ENCODE measurements around the gene COL5A1. TPM values are rescaled to one million over a fixed set of nuclear protein-coding genes. Genes with fewer than 3 reads are reported as not detected.

Gene COL5A1
- total and polyA plus RNA-seq, 2 donors (not counting 1 experiment from before 2014, with no cell fraction given) = 72.8 to 109 TPM

DNA sequence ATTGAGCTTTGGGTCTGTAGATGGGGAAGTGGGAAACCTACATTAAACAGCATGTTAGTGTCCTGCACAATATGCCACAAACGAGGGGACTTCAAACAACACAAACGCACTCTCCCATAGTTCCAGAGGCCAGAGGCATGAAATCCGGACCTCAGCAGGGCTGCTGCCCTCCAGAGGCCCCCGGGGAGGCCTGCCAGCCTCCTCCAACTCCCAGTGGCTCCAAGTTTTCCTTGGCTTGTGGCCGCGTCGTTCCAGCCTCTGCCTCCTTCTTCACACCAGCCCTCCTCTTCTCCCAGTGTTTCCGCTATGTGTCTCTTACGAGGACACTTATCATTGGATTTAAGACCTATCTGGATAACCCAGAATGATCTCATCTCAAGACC is 13.3 kb upstream of the COL5A1 start:
- Histone ChIP-seq H4K20me1 (ENCODE audit: control insufficient read depth, extremely low read depth, insufficient read depth, low read length) (no peaks in the 10 kb centered on the region), H3K27me3 (ENCODE audit: control insufficient read depth, insufficient read depth, low read length) (no peaks in the 10 kb centered on the region), H3K79me2 (ENCODE audit: control insufficient read depth, insufficient read depth, low read length) (no peaks in the 10 kb centered on the region), H3K4me1 (ENCODE audit: control insufficient read depth, extremely low read depth, insufficient read depth, low read length) (peaks cover 8% of the 10 kb centered on the region), H3K4me2 (ENCODE audit: extremely low read depth, insufficient read depth, low read length) (no peak overlapping the region), H3K9ac (ENCODE audit: insufficient read depth, low read length) (no peak overlapping the region), H3K4me3 (replicated peaks in 1 of 4; ENCODE audit: control extremely low read depth in 1 of 4, insufficient read depth in 1 of 4, low read depth in 3 of 4, low read length in 4 of 4) (no peak overlapping the region), H3K36me3 (ENCODE audit: control insufficient read depth, insufficient read depth, low read length) (no peaks in the 10 kb centered on the region), H3K9me3 (ENCODE audit: control insufficient read depth, insufficient read depth, low read depth, low read length) (no peaks in the 10 kb centered on the region), H3K27ac (ENCODE audit: insufficient read depth, low read length) (no peak overlapping the region), H2AFZ (ENCODE audit: low read length) (no peak overlapping the region)
- TF ChIP-seq, protein P1, sequence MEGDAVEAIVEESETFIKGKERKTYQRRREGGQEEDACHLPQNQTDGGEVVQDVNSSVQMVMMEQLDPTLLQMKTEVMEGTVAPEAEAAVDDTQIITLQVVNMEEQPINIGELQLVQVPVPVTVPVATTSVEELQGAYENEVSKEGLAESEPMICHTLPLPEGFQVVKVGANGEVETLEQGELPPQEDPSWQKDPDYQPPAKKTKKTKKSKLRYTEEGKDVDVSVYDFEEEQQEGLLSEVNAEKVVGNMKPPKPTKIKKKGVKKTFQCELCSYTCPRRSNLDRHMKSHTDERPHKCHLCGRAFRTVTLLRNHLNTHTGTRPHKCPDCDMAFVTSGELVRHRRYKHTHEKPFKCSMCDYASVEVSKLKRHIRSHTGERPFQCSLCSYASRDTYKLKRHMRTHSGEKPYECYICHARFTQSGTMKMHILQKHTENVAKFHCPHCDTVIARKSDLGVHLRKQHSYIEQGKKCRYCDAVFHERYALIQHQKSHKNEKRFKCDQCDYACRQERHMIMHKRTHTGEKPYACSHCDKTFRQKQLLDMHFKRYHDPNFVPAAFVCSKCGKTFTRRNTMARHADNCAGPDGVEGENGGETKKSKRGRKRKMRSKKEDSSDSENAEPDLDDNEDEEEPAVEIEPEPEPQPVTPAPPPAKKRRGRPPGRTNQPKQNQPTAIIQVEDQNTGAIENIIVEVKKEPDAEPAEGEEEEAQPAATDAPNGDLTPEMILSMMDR (conservative IDR thresholded peaks at IDR 0.05 in 1 of 2, IDR thresholded peaks at IDR 0.05 in 1 of 2; ENCODE audit: low read depth in 1 of 2, low read length in 2 of 2) = no peak
- no peak for TF ChIP-seq EZH2 (IDR thresholded peaks at IDR 0.05; ENCODE audit: low read length, missing control alignments)
- no peak for DNase-seq (ENCODE audit: low read depth in 2 of 2)

DNA sequence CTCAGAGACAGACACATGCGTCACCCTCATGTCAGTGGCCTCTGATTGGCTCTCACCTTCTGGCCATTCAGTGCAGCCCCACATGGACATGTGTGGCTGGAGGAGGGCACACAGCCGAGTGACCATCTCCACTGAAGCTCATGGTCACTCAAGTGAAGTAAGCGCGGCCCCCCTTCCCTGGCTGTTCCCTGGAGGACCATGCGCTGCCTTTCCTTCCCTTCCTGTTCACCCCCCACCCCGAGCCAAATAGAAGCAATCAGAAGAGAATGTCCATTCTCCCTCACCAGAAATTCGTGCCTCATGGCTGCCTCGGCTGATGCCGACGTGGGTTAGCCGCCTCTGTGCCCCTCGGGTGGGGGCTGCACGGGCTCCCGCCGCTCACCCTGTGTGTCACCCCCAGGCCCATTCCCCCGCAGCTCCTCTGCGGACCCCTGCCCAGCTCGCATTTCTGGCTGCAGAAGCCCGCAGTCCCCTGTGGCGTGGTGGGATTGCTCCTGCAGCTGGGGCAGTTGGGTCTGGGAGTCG is 12.5 kb upstream of the COL5A1 start:
- no peak for DNase-seq (ENCODE audit: low read depth in 2 of 2)
- Histone ChIP-seq H3K36me3 (ENCODE audit: control insufficient read depth, insufficient read depth, low read length) (no peaks in the 10 kb centered on the region), H3K27me3 (ENCODE audit: control insufficient read depth, insufficient read depth, low read length) (no peaks in the 10 kb centered on the region), H4K20me1 (ENCODE audit: control insufficient read depth, extremely low read depth, insufficient read depth, low read length) (no peaks in the 10 kb centered on the region), H3K9me3 (ENCODE audit: control insufficient read depth, insufficient read depth, low read depth, low read length) (no peaks in the 10 kb centered on the region), H3K4me2 (ENCODE audit: extremely low read depth, insufficient read depth, low read length) (no peak overlapping the region), H3K79me2 (ENCODE audit: control insufficient read depth, insufficient read depth, low read length) (no peaks in the 10 kb centered on the region), H3K27ac (ENCODE audit: insufficient read depth, low read length) (no peak overlapping the region), H3K4me1 (ENCODE audit: control insufficient read depth, extremely low read depth, insufficient read depth, low read length) (peaks cover 8% of the 10 kb centered on the region), H3K4me3 (replicated peaks in 1 of 4; ENCODE audit: control extremely low read depth in 1 of 4, insufficient read depth in 1 of 4, low read depth in 3 of 4, low read length in 4 of 4) (no peak overlapping the region), H2AFZ (ENCODE audit: low read length) (no peak overlapping the region), H3K9ac (ENCODE audit: insufficient read depth, low read length) (no peak overlapping the region)
- TF ChIP-seq, protein P1 (conservative IDR thresholded peaks at IDR 0.05 in 1 of 2, IDR thresholded peaks at IDR 0.05 in 1 of 2; ENCODE audit: low read depth in 1 of 2, low read length in 2 of 2) = no peak
- TF ChIP-seq EZH2 (IDR thresholded peaks at IDR 0.05; ENCODE audit: low read length, missing control alignments) = no peak

DNA sequence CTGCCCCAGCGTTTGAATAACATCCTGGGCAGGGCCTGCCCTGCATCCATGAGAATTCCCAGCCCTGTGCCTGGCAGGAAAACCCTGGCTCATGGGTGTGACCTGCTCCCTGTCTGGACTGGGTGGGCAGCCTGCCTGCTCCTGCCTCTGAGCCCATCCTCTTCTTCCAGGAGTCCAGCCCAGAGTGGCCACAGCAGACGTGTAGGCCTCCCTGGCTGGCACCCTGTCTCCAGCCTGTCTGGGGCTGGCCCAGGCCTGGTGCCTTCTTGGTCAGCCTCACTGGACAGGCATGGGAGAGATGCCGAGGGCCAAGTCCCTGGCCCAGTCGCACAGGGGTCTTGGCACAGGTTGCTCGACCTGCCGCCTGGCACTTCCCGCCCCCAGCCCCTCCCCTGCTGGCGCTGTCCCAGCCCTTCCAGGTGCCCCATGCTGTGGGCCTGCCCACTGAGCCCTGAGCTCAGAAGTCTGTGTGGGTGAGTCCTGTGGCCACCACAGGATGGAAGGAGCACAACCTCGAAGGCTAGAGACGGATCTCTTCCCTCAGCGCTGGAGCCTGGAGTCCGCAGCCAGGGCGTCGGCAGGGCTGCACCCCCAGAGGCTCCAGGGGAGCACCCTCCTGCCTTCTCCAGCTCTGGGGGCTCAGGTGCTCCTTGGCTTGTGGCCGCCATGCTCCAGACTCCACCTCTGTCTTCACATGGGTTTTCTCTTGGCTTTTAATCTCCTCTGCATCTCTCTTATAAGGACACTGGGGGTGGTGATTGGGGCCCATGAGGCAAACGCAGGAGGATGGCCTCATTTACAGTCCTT is 11.8 kb upstream of the COL5A1 start:
- Histone ChIP-seq H3K9me3 (ENCODE audit: control insufficient read depth, insufficient read depth, low read depth, low read length) (no peaks in the 10 kb centered on the region), H3K9ac (ENCODE audit: insufficient read depth, low read length) (no peak overlapping the region), H4K20me1 (ENCODE audit: control insufficient read depth, extremely low read depth, insufficient read depth, low read length) (no peaks in the 10 kb centered on the region), H3K79me2 (ENCODE audit: control insufficient read depth, insufficient read depth, low read length) (no peaks in the 10 kb centered on the region), H3K27me3 (ENCODE audit: control insufficient read depth, insufficient read depth, low read length) (no peaks in the 10 kb centered on the region), H3K27ac (ENCODE audit: insufficient read depth, low read length) (no peak overlapping the region), H3K36me3 (ENCODE audit: control insufficient read depth, insufficient read depth, low read length) (no peaks in the 10 kb centered on the region), H3K4me3 (replicated peaks in 1 of 4; ENCODE audit: control extremely low read depth in 1 of 4, insufficient read depth in 1 of 4, low read depth in 3 of 4, low read length in 4 of 4) (no peak overlapping the region), H3K4me1 (ENCODE audit: control insufficient read depth, extremely low read depth, insufficient read depth, low read length) (peaks cover 8% of the 10 kb centered on the region), H2AFZ (ENCODE audit: low read length) (no peak overlapping the region), H3K4me2 (ENCODE audit: extremely low read depth, insufficient read depth, low read length) (no peak overlapping the region)
- no peak for DNase-seq (ENCODE audit: low read depth in 2 of 2)
- TF ChIP-seq, protein P1 (conservative IDR thresholded peaks at IDR 0.05 in 1 of 2, IDR thresholded peaks at IDR 0.05 in 1 of 2; ENCODE audit: low read depth in 1 of 2, low read length in 2 of 2) = no peak
- TF ChIP-seq EZH2 (IDR thresholded peaks at IDR 0.05; ENCODE audit: low read length, missing control alignments) = no peak

Data from fibroblast of lung (primary cell).